HepG2 (cell line): ENCODE measurements around the gene MLLT1. TPM values are rescaled to one million over a fixed set of nuclear protein-coding genes. Genes with fewer than 3 reads are reported as not detected.

Experiments
- ARNT2 ChIP-seq: sonication (generic); formaldehyde crosslinking; IDR thresholded peaks from 2 replicates; pipeline ENCODE4 v1.8.0; 2022; ENCODE audit warnings: mild to moderate bottlenecking, low read depth, missing genetic modification reagents, moderate library complexity
- ATRX ChIP-seq: sonication (generic); formaldehyde crosslinking; IDR thresholded peaks from 2 replicates; pipeline ENCODE4 v1.4.0; 2020; ENCODE audit warnings: missing genetic modification reagents, borderline replicate concordance
- HDAC2 ChIP-seq: sonication (generic); formaldehyde crosslinking; IDR thresholded peaks from 2 replicates; pipeline ENCODE4 v1.4.0; 2020; ENCODE audit warnings: missing genetic modification reagents
- MYNN ChIP-seq: sonication (generic); formaldehyde crosslinking; IDR thresholded peaks from 2 replicates; pipeline ENCODE4 v1.4.0; 2020; ENCODE audit warnings: mild to moderate bottlenecking, low read depth, missing genetic modification reagents
- PAX8 ChIP-seq: sonication (generic); formaldehyde crosslinking; IDR thresholded peaks from 2 replicates; pipeline ENCODE4 v1.8.0; 2022; ENCODE audit warnings: mild to moderate bottlenecking, missing genetic modification reagents, borderline replicate concordance
- RXRB ChIP-seq: IDR thresholded peaks from 2 replicates; pipeline ENCODE4 v1.6.1; 2016; ENCODE audit warnings: borderline replicate concordance, missing genetic modification reagents, missing compliant biosample characterization
- ZIK1 ChIP-seq: sonication (generic); formaldehyde crosslinking; IDR thresholded peaks from 2 replicates; pipeline ENCODE4 v1.5.0; 2020; ENCODE audit warnings: mild to moderate bottlenecking, low read depth, missing genetic modification reagents, borderline replicate concordance
- ZNF660 ChIP-seq: sonication (generic); formaldehyde crosslinking; IDR thresholded peaks from 2 replicates; pipeline ENCODE4 v1.5.1; 2020; ENCODE audit warnings: mild to moderate bottlenecking, low read depth, missing genetic modification reagents, borderline replicate concordance
- polyA plus RNA-seq, 8 experiments: library from polyadenylated mRNA; depleted of rRNA in 3 of 8; stranded (reverse) in 7 of 8; unstranded in 1 of 8; fragments of >200 nt; fragmentation: Illumina TruSeq in 4 of 8; extraction: Trizol in 4 of 8; gene quantifications; 2 replicates each; pipeline versions ENCODE4 v1.2.1 to v1.2.3, GENCODE V29; 2011 to 2016; ENCODE audit warnings: low read depth in 4 of 8, missing spikeins in 1 of 8, mixed read lengths in 1 of 8; ENCODE audit not compliant: insufficient read depth in 1 of 8
- total RNA-seq, 5 experiments: library from RNA; depleted of rRNA; stranded (reverse); fragments of >200 nt; fragmentation: Illumina TruSeq; extraction: Trizol; gene quantifications; 2 replicates each; pipeline ENCODE4 v1.2.3, GENCODE V29; 2016; ENCODE audit warnings: low read depth in 1 of 5
- TF ChIP-seq, protein P1 (sequence below): sonication (generic); formaldehyde crosslinking; IDR thresholded peaks from 2 replicates; pipeline ENCODE4 v1.4.0; 2020; ENCODE audit warnings: missing genetic modification reagents
- TF ChIP-seq, protein P2 (sequence below): sonication (generic); formaldehyde crosslinking; IDR thresholded peaks from 2 replicates; pipeline ENCODE4 v1.4.0; 2020; ENCODE audit warnings: missing genetic modification reagents, mild to moderate bottlenecking, borderline replicate concordance
- TF ChIP-seq, protein P3 (sequence below): sonication (generic); formaldehyde crosslinking; IDR thresholded peaks from 2 replicates; pipeline ENCODE4 v1.4.0; 2020; ENCODE audit warnings: missing genetic modification reagents, borderline replicate concordance
- TF ChIP-seq, protein P4 (sequence below): sonication (generic); formaldehyde crosslinking; IDR thresholded peaks from 2 replicates; pipeline ENCODE4 v1.8.0; 2022; ENCODE audit warnings: missing genetic modification reagents, low read depth, mild to moderate bottlenecking, borderline replicate concordance
- TF ChIP-seq, protein P5 (sequence below): sonication (generic); formaldehyde crosslinking; IDR thresholded peaks from 2 replicates; pipeline ENCODE4 v1.5.0; 2020; ENCODE audit warnings: mild to moderate bottlenecking, missing genetic modification reagents, borderline replicate concordance

The MLLT1 gene
- total and polyA plus RNA-seq, 2 of the 13 experiments (the other 11 are each of a cell fraction or from before 2014, with no cell fraction given): 11.7 to 12.2 TPM

DNA sequence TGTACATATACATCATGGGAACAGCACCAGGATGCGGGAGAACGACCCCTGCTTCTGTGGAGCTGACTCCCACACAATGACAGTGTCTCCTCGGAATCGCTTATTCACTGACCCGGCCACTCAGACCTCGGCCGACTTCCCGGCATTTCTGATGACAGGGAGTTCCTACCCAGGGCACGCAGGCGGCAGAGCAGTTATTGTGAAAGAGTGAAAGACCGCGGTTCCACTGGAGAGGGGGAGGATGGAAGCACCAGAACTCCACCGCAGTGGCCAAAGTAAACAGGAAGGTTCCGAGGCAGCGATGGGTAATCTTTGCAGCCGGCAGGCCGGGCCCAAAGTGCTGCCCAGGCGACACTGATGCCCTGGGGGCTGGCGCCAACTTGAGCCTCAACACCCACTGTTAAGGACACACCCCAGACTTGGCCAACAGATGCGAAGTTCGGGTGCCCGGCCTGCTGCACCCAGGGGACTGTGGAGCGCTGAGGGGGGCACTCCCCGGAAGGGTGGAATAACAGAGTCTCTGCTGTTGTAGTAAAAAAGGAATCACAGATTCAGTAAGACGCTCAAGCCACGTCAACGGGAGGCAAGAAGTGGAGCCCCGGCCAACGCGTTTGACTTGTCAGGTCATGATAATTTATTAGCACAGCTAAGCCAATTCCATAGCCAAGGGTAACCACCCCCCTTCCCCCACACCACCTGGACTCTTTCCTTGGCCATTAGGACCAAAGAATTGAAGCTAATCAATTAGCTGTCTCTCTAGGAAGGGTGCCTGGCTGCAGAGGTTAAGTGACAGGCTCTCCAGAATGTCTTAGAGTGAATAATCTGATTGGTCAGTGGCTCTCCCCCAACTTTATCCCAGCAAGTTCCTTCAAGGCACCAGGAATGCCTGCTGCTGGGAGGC lies 5.8 kb downstream of the MLLT1 start (continued):
- TF ChIP-seq, protein P1, sequence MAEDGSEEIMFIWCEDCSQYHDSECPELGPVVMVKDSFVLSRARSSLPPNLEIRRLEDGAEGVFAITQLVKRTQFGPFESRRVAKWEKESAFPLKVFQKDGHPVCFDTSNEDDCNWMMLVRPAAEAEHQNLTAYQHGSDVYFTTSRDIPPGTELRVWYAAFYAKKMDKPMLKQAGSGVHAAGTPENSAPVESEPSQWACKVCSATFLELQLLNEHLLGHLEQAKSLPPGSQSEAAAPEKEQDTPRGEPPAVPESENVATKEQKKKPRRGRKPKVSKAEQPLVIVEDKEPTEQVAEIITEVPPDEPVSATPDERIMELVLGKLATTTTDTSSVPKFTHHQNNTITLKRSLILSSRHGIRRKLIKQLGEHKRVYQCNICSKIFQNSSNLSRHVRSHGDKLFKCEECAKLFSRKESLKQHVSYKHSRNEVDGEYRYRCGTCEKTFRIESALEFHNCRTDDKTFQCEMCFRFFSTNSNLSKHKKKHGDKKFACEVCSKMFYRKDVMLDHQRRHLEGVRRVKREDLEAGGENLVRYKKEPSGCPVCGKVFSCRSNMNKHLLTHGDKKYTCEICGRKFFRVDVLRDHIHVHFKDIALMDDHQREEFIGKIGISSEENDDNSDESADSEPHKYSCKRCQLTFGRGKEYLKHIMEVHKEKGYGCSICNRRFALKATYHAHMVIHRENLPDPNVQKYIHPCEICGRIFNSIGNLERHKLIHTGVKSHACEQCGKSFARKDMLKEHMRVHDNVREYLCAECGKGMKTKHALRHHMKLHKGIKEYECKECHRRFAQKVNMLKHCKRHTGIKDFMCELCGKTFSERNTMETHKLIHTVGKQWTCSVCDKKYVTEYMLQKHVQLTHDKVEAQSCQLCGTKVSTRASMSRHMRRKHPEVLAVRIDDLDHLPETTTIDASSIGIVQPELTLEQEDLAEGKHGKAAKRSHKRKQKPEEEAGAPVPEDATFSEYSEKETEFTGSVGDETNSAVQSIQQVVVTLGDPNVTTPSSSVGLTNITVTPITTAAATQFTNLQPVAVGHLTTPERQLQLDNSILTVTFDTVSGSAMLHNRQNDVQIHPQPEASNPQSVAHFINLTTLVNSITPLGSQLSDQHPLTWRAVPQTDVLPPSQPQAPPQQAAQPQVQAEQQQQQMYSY (CRISPR knock-in tag): no peak
- TF ChIP-seq HDAC2 (peak; percentile 68), PAX8 (CRISPR knock-in tag) (no peak), MYNN (no peak), ZNF660 (CRISPR knock-in tag) (no peak), ZIK1 (CRISPR knock-in tag) (no peak), RXRB (CRISPR knock-in tag) (peak; percentile 69; the same call in 1 of the 2 replicates), ARNT2 (CRISPR knock-in tag) (peak; percentile 72; the same call in 1 of the 2 replicates), ATRX (CRISPR knock-in tag) (no peak)
- TF ChIP-seq, protein P2, sequence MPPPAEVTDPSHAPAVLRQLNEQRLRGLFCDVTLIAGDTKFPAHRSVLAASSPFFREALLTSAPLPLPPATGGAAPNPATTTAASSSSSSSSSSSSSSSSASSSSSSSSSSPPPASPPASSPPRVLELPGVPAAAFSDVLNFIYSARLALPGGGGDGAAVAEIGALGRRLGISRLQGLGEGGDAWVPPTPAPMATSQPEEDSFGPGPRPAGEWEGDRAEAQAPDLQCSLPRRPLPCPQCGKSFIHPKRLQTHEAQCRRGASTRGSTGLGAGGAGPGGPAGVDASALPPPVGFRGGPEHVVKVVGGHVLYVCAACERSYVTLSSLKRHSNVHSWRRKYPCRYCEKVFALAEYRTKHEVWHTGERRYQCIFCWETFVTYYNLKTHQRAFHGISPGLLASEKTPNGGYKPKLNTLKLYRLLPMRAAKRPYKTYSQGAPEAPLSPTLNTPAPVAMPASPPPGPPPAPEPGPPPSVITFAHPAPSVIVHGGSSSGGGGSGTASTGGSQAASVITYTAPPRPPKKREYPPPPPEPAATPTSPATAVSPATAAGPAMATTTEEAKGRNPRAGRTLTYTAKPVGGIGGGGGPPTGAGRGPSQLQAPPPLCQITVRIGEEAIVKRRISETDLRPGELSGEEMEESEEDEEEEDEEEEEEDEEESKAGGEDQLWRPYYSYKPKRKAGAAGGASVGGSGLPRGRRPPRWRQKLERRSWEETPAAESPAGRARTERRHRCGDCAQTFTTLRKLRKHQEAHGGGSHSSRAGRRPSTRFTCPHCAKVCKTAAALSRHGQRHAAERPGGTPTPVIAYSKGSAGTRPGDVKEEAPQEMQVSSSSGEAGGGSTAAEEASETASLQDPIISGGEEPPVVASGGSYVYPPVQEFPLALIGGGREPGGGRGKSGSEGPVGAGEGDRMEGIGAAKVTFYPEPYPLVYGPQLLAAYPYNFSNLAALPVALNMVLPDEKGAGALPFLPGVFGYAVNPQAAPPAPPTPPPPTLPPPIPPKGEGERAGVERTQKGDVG (CRISPR knock-in tag): peak; percentile 88; the same call in 1 of the 2 replicates
- TF ChIP-seq, protein P3, sequence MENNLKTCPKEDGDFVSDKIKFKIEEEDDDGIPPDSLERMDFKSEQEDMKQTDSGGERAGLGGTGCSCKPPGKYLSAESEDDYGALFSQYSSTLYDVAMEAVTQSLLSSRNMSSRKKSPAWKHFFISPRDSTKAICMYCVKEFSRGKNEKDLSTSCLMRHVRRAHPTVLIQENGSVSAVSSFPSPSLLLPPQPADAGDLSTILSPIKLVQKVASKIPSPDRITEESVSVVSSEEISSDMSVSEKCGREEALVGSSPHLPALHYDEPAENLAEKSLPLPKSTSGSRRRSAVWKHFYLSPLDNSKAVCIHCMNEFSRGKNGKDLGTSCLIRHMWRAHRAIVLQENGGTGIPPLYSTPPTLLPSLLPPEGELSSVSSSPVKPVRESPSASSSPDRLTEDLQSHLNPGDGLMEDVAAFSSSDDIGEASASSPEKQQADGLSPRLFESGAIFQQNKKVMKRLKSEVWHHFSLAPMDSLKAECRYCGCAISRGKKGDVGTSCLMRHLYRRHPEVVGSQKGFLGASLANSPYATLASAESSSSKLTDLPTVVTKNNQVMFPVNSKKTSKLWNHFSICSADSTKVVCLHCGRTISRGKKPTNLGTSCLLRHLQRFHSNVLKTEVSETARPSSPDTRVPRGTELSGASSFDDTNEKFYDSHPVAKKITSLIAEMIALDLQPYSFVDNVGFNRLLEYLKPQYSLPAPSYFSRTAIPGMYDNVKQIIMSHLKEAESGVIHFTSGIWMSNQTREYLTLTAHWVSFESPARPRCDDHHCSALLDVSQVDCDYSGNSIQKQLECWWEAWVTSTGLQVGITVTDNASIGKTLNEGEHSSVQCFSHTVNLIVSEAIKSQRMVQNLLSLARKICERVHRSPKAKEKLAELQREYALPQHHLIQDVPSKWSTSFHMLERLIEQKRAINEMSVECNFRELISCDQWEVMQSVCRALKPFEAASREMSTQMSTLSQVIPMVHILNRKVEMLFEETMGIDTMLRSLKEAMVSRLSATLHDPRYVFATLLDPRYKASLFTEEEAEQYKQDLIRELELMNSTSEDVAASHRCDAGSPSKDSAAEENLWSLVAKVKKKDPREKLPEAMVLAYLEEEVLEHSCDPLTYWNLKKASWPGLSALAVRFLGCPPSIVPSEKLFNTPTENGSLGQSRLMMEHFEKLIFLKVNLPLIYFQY: peak; percentile 99
- TF ChIP-seq, protein P4, sequence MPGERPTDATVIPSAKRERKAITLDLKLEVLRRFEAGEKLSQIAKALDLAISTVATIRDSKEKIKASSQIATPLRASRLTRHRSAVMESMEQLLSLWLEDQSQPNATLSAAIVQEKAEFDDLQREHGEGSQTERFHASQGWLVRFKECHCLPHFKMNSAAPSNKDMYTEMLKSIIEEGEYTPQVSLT: no peak
- TF ChIP-seq, protein P5, sequence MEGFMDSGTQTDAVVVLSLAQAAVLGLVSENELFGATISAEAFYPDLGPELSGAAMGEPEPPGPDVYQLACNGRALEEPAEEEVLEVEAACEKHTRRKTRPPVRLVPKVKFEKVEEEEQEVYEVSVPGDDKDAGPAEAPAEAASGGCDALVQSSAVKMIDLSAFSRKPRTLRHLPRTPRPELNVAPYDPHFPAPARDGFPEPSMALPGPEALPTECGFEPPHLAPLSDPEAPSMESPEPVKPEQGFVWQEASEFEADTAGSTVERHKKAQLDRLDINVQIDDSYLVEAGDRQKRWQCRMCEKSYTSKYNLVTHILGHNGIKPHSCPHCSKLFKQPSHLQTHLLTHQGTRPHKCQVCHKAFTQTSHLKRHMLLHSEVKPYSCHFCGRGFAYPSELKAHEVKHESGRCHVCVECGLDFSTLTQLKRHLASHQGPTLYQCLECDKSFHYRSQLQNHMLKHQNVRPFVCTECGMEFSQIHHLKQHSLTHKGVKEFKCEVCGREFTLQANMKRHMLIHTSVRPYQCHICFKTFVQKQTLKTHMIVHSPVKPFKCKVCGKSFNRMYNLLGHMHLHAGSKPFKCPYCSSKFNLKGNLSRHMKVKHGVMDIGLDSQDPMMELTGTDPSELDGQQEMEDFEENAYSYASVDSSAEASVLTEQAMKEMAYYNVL (CRISPR knock-in tag): peak; percentile 96
